ENCODE data around the gene WDR77.

GRCh38 chr1:111481387-111482221, 32.5 kb upstream of the WDR77 start:
- TF ChIP-seq CTCF (IDR thresholded peaks at IDR 0.05; ENCODE audit: low read length) (peak; percentile 73), EZH2 (IDR thresholded peaks at IDR 0.05; ENCODE audit: borderline replicate concordance, low read length) (no peak)
